GM19397 (cell line): ENCODE measurements around the gene IL17RB.

Source experiments
- ATAC-seq: cut with Tn5 transposase; IDR thresholded peaks from one replicate; pipeline ENCODE4 v1.9.1; 2021; ENCODE audit warnings: mild to moderate bottlenecking, moderate library complexity; ENCODE audit not compliant: unreplicated experiment

Gene IL17RB

DNA sequence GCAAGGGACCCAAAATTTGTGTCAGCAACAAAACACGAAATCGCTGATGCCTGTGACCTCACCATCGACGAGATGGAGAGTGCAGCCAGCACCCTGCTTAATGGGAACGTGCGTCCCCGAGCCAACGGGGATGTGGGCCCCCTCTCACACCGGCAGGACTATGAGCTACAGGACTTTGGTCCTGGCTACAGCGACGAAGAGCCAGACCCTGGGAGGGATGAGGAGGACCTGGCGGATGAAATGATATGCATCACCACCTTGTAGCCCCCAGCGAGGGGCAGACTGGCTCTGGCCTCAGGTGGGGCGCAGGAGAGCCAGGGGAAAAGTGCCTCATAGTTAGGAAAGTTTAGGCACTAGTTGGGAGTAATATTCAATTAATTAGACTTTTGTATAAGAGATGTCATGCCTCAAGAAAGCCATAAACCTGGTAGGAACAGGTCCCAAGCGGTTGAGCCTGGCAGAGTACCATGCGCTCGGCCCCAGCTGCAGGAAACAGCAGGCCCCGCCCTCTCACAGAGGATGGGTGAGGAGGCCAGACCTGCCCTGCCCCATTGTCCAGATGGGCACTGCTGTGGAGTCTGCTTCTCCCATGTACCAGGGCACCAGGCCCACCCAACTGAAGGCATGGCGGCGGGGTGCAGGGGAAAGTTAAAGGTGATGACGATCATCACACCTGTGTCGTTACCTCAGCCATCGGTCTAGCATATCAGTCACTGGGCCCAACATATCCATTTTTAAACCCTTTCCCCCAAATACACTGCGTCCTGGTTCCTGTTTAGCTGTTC, 35.0 kb upstream of the IL17RB start:
- no peak for ATAC-seq

DNA sequence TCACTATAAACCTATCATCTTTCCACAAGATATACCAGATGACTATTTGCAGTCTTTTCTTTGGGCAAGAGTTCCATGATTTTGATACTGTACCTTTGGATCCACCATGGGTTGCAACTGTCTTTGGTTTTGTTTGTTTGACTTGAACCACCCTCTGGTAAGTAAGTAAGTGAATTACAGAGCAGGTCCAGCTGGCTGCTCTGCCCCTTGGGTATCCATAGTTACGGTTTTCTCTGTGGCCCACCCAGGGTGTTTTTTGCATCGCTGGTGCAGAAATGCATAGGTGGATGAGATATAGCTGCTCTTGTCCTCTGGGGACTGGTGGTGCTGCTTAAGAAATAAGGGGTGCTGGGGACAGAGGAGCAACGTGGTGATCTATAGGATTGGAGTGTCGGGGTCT, 33.9 kb upstream of the IL17RB start:
- ATAC-seq = no peak

DNA sequence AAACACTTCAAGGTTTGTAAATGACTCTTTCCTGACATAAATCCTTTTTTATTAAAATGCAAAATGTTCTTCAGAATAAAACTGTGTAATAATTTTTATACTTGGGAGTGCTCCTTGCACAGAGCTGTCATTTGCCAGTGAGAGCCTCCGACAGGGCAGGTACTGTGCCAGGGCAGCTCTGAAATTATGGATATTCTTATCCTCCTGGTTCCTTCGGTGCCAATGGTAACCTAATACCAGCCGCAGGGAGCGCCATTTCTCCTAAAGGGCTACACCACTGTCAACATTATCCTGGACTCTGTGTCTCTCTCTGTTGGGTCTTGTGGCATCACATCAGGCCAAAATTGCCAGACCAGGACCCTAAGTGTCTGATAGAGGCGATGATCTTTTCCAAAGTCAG, 33.1 kb upstream of the IL17RB start:
- no peak for ATAC-seq

DNA sequence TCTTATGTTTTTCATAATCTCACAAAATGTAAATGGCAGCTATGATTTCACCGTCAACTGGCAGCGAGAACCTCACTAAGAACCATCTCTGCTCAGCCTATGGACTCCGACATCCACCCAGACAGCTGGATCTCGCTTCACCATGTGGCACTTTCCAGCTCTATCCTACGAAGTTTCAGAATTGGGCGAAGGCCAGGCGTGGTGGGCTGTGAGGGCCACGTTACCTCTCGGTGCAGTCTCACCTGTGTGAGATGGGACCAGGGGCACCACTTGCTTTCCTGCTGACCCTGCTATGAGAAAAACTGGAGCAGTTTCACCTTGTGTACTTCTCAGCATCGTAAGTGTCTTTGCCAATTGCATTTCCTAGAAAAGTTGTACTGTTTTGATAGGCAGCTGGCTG, 32.5 kb upstream of the IL17RB start:
- no peak for ATAC-seq

DNA sequence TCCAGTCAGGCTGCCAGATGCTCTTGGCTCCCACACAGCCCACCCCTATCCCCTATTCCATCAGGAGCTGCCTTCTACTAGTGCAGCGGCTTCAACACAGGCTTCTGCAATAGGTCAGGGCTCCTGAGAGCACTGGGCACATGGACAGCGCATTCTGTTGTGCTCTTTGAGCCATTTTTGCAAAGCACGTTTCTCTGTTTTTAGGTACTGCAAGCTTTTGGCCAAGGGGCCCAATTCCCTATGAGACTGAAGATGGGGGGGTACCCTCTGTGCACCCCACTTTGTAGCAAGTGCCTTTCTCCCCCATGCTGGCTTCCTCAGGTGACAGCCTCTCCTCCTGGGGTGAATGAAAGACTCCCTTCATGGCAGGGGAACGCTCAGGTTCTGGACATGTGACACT, 31.3 kb upstream of the IL17RB start:
- ATAC-seq = no peak

DNA sequence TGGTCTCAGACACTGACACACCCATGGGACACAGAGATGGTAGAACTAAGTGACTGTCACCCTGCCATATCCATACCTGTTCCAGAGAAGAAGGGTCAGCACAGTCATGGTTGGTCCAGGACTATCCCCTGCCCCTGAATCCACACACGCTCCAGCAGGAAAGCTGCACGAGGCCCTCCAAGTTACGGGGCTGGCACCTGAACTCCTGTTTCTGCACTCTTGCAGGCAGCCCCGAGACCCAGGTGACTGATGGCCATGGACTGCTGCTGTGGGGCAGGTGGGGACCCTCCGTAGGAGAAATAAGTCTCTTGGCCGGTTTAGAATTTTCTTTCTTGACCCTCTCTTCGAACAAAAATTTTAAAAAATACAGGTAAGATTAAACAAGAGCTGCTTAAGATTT, 30.7 kb upstream of the IL17RB start:
- ATAC-seq = no peak

DNA sequence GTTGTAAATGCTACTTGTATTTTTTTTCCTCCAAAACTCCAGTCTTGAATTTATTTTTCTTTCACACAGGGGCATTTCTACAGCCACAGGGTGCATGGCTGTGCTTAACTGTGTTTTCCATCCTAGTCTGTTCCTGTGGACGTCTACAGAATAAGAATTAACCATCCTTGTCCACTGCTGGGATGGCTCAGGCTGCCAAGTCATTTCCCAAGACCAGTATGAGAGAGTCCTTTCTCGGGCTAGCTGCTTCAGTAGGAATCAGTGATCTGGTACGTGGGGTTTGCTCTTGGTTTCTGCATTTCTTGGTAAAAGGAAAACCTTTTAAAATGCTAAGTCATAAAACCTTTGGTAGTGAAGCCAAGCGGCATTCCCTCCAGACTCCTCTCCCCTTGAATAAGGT, 29.9 kb upstream of the IL17RB start:
- ATAC-seq = no peak

DNA sequence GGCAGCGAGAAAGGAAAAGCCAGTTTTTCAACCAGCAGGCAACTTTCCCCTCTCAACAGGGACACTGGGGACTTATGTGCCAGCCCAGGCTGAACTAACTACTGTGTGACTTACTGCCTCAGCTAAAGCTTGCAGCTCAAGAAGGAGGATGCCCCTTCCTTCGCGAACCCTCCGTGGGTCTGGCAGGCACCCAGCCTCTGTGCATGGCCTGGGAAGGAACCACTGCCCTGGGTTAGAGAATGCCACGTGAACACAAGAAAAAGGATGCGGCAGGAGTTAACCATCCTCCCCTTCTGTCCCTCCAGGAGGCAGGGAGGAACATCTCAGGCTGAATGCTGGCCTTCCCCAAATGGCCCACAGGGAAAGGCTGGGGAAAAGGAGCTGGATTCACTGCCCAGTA, 29.2 kb upstream of the IL17RB start:
- no peak for ATAC-seq

DNA sequence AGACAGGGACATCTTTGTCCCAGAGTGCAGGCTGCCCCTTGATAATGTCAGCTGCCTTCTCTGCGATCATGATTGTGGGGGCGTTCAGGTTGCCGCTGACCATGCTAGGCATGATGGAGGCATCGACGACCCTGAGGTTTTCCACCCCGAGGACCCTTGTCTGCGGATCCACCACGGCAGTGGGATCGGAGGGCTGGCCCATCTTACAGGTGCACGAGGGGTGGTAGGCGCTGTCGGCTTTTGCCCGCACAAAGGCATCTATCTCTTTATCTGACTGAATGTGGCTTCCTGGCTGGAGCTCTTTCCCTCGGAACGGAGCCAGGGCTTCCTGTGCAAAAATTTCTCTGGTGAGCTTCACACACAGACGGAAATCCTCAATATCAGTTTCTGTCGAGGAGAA, 28.6 kb upstream of the IL17RB start:
- ATAC-seq = no peak

DNA sequence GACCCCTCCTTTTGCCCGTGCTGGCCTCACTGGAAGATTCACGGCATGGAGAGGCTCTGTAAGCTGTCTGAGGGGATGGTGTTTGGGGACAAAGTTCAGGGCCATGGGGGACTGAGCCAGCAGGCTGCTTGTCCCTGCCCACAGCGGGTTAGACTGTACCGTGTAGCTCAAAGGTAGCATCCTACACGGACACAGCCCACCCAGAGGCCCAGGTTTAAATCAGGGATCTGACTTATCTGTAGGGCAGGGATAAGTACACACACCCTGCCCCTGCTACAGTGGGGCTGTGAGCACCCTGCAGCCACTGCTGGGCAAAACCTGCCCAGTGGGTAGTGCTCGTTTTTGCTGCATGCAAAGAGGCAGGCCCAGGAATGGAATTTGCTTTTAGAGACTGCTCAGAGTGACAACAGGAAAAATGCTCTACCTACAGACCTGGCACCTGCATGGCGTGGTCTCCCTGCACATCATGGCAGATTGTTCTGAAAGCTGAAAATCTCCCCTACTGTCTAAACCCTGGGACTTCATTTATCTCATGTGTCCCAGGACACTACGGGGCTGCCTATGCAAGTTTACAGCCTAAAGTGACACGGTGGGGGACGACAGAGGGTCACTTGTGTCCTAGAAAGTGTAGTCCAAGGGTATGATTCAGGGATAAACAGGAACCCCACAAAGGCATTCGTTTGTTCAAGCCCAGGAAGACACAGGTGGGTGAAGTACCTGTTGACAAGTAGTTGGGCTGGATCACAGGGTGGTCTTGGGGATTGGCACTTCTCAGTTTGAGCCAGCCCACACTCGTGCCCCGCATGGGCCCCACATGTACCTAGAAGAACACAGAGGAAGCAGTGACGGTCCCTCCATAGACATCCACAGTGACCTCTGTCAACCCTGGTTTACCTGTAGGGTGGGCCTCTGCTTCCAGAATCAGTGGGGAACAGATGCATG, 27.9 kb upstream of the IL17RB start:
- ATAC-seq = no peak

DNA sequence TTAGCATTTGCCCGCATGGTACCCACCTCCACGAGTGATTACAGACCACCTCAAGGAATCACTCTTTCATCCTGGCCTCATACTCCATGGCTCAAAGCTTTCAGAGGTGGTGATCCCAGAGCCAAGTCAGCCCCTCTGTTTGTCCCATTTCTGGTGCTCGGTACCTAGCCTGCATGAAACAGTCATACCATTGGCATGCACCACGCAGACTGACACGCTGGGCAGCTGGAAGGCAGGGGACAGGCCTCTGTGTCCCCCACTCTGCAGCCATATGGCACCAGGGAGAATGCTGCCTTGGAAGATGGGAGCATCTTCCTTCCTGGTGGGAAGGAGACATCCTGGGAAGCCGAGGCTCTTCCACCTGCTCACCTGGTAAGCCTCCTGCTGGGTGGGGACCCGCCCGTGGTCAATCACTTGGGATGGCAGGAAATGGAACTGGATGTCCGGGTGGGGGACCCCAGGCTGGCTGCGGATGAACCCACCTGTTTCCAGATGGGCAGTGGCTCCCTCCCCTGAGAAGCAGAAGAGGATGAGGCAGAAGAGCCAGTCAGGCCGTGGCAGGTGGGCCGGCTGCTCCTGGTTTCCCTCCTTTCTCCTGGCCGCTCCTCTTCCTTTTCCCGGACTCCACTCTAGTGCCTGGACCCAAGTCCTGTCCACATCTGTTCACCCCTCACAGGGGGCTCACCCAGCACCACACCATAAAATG, 27.1 kb upstream of the IL17RB start:
- ATAC-seq = no peak

DNA sequence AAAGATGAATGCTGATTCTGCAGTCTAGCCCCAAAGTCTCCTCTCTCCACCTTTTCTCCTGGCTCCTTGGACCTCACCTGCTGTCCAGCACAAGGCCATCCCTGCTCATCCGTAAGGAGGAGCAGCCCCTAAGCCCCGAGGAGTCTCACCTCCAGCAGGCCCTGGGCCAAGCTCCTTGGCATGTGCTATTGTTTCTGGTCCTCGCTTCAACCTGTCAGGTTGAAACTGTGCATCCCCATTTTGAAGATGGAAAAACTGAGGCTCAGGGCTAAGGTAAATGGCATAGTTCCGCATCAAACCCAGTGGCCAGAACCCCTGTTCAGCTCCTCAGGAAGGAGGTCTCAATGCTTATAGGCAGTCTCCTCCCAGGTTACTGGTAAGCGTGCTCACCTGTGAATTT, 26.3 kb upstream of the IL17RB start:
- no peak for ATAC-seq

DNA sequence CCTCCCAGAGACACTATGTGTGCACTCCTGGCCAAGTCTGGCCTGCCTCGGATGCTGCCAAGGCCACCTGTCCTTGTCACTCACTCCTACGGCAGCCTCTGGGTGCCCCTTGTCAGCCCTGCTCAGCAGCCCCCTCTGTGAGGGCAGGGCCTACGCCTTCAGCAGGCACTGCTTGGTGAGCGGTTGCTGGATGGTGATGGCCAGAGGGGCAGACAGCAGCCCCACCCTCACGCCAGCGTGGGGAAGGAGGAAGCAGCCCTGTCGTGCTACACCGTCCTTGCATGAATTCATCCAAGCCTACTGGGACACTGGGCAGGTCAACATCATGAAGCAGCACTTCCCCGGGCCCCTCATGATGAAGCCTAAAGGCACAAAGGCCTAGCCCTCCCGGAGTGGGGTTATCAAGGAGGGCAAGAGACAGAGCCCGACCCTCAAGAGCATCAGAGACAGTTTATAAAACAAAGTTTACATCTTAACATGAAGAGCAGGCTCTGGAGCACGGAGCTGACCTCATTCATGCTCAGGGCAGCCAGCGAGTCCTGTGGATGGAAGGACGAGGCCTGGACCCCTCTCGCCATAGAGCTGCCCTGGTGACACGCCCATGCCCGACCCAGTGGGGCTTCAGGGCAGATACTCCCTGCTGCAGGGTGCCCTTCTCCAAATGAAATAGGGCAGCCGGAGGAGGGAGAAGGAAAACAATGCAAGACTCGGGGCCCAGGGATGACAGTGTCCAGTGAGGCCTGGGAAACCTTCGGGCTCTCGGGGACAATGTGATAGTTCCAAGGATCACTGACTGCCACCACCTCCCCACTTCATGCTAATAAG, 25.4 kb upstream of the IL17RB start:
- ATAC-seq = no peak

DNA sequence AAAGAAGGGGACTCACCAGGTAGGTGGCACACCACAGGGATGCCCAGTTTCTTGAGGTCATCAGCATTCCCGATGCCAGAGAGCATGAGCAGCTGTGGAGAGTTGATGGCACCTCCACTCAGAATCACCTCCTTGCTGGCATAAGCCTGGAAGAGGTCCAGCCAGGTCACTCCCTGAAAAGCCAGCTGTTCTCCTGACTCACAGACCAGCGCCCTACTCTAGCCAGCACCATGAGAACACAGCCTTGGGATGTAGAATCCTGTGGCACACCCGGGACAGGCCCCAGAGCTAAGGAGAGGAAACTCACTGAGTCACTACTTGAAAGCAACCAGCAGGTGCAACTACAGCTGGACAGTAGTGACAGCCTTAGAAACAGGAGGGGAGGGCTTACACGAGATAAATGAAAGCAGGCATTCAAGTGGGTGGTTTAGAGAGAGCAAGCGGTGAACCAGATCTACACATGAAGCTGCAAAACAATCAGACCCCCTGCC, 24.7 kb upstream of the IL17RB start:
- no peak for ATAC-seq

DNA sequence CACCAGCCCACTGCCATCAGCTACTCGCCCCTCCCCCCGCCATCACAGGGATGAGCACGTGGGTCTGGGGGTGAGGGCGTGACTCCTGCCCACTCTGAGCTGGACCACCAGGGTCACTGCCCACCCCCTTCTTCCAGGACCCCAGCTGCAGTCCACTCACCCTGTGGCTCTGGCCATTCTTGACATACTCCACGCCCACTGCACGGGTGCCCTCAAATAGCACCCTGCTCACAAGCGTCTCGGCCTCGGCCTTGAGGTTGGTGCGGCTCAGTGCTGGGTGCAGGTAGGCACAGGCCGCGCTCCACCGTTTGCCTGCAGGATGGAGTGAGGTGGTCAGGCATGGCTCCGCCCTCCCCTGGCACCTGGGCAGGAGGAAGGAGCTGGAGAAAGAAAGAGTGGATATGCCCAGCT, 24.0 kb upstream of the IL17RB start:
- ATAC-seq = no peak

DNA sequence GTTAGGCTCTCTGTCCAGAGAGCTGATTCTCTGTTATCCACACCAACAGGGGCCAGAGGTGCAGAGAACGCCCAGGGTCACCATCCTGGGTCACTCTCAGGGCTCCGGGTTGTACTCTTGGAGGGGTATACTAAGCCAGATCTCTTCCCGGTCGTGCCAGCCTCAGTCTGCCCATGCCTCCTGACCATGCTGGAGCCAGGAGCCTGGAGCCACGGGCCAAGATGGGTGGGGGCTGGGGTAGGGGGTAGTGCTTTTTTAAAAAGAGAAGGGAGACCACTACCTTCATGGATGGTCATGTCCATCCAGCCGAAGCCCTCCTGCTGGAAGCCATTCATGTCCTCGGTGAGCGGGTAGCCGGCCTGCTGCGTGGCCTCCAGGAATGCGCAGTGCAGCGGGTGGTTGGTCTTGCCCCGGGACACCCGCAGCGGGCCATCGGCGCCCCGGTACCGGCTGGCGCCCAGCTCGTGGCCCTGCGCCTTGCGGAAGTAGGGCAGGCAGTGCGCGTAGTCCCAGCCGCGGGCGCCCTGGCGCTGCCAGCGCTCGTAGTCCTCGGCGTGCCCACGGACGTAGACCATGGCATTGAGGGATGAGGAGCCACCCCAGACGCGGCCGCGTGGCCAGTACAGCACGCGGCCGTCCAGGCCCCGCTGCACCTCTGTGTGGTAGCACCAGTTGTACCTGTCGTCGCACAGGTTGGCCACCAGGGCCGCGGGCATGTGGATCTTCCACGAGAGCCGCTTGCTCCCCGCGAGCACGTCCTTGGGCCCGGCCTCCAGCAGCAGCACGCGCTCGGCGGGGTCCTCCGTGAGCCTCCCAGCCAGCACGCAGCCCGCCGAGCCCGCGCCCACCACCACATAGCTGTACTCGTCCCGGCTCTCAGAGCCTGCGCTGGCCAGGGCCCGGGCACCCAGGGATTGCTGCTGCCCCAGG, 23.1 kb upstream of the IL17RB start:
- no peak for ATAC-seq

DNA sequence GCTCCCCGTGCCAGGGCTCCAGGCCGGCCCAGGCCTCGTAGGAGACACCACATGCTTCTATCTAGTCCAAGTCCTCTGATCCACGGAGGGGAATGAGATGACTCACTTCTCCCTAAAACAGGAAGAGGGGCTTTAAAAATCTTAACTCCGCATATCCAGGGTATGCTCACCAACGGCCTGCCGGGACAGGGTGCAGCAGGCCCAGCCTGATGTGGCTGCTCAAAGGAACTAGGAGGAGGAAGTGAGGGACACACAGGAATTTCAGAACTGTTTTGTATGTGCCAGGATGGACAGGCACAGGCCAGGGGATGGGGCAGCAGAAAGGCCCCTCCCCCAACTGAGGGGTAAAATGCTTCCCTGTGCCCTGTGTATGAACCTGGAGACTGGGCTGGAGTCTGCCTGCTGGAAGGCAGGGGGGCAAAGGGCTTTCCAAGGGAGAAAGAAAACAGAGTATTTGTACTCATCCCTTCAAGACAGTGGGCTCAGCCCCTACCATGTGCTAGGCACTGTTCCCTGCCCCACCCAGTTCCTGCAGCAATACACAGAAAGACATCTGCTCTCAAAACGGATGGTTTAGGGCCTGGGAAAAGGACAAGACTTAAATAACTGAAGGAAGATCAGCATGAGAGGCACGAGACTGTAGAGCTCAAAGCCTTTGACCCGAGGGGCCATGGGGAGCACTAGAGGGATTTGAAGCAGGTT, 22.3 kb upstream of the IL17RB start:
- ATAC-seq = no peak

DNA sequence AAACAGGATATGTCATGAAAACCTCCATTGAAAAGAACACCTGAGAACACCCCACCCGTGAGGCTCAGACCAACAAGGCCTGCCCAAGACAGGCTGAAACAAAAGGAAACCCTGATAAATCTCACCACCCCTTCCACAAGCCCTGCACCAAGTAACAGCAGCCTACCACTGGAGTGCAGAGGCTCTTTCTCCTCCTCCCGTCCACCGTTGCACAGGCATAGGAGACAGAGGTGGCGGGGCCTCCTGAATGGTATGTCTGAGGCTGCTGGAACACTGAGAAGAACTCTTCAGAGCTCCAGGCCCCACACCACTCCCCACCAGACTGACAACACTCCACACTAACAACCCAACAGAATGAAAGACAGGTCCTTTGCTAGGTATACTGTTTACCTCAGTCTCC, 21.6 kb upstream of the IL17RB start:
- no peak for ATAC-seq

DNA sequence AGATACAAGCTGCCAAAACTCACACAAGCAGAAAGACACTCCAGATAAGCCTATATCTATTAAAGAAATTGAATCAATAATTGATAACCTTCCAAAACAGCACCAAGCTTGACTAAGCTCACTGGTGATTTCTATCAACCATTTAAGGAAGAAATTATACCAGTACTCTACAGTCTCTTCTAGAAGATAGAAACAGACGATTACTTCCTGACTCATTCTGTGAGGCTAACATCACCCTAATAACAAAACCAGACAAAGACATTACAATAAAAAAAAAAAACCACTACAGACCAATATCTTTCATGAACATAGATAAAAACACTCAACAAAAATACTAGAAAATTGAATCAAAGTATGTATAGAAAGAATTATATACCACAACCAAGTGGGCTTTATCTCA, 20.3 kb upstream of the IL17RB start:
- ATAC-seq = no peak
